GM21619 (cell line): Measurements from ENCODE around the gene GPC2.

Experiments used
- ATAC-seq: cut with Tn5 transposase; IDR thresholded peaks from one replicate; pipeline ENCODE4 v1.9.1; 2021; ENCODE audit not compliant: unreplicated experiment

Gene GPC2

GRCh38 chr7:100126239-100126930 is 50.8 kb downstream of the GPC2 start:
- peak; percentile 15 for ATAC-seq

- no peak for ATAC-seq
These were observed 52.6 kb downstream of the GPC2 start for GRCh38 chr7:100124301-100125230.

GRCh38 chr7:100122568-100122967 is 54.6 kb downstream of the GPC2 start:
- ATAC-seq, result no peak

GRCh38 chr7:100122067-100122466 is 55.1 kb downstream of the GPC2 start:
- no peak for ATAC-seq

GRCh38 chr7:100120733-100121036 is 56.5 kb downstream of the GPC2 start:
- ATAC-seq, result no peak

- peak; percentile 32 for ATAC-seq
These were observed 57.0 kb downstream of the GPC2 start for GRCh38 chr7:100119970-100120732.
